HG03432 (cell line): ENCODE measurements around the gene SLAMF7.

ENCODE experiments used
- ATAC-seq: cut with Tn5 transposase; IDR thresholded peaks from one replicate; pipeline ENCODE4 v1.9.1; 2021; ENCODE audit warnings: mild to moderate bottlenecking, moderate library complexity; ENCODE audit not compliant: unreplicated experiment

Gene SLAMF7

GRCh38 chr1:160799641-160800040, 60.6 kb downstream of the SLAMF7 start:
- ATAC-seq = no peak

- ATAC-seq = no peak
Measured at GRCh38 chr1:160800142-160800541, 61.1 kb downstream of the SLAMF7 start.

GRCh38 chr1:160800645-160801408, 61.8 kb downstream of the SLAMF7 start:
- no peak for ATAC-seq

- no peak for ATAC-seq
Measured at GRCh38 chr1:160801836-160802580, 63.0 kb downstream of the SLAMF7 start.
